ENCODE data around the gene IL34.
"Not testable (repeated sequence)": the region's sequence is repeated elsewhere in the genome, so short reads cannot be mapped to it uniquely, and the experiment has no call there.

The IL34 gene

GRCh38 chr16:70658921-70659320, 12.6 kb downstream of the IL34 start:
- no peak for DNase-seq (ENCODE audit: low read depth)

- no peak for DNase-seq (ENCODE audit: low read depth)
These were observed 13.2 kb downstream of the IL34 start for GRCh38 chr16:70659546-70659945.

GRCh38 chr16:70659953-70660671, 13.8 kb downstream of the IL34 start:
- DNase-seq (ENCODE audit: low read depth): no peak

DNA sequence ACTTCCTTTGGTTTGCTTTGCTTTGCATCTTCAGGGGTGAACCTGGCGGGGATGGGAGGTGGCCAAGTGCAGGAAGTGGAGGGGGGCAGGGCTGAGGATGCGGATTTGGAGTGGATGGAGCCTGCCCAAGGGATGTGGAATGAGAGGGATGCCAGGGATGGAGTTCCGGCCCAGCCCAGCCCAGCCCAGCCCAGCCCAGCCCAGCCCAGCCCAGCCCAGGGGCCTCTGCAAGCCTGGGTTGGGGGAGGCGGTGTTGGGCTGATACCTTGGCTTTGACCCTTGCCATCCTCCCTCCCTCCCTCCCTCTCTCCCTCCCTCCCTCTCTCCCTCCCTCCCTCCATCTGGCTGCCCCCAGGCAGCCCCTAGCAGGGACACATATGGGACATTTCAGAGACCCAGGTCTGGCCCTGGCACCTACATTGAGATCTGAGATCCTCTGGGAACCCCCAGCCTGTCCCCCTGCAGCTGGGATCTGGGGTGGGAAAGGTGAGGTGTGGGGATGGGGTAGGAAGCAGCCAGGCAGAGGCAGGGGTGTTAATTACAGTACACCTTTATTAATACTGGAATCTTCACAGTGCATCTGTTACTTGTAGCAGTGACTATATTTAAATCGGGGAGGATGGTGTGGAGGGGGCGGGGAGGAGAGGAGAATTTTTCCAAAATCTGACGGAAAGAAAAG, 14.5 kb downstream of the IL34 start:
- no peak for DNase-seq (ENCODE audit: low read depth)

DNA sequence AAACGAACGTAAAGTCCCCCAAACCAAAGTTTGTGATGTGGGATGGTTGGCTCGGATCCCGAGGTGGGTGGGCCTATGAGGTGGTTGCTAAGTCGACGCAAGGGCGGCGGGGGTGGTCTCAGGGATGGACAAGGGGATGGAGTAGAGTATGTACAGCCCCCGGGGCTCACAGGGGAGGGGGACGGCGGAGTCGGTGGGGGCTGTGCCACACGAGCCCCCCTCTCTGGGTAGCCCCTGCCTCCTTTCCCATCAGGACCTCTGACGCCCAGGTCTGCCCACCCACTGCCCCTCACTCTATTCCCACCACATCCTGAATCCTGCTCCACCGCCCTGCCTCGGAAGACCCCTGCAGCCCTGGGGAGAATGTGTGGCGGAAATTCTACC, 15.2 kb downstream of the IL34 start:
- no peak for DNase-seq (ENCODE audit: low read depth)

GRCh38 chr16:70661918-70662641, 15.7 kb downstream of the IL34 start:
- no peak for DNase-seq (ENCODE audit: low read depth)

- DNase-seq (ENCODE audit: low read depth): no peak
These were observed 16.7 kb downstream of the IL34 start for GRCh38 chr16:70662991-70663523.

DNA sequence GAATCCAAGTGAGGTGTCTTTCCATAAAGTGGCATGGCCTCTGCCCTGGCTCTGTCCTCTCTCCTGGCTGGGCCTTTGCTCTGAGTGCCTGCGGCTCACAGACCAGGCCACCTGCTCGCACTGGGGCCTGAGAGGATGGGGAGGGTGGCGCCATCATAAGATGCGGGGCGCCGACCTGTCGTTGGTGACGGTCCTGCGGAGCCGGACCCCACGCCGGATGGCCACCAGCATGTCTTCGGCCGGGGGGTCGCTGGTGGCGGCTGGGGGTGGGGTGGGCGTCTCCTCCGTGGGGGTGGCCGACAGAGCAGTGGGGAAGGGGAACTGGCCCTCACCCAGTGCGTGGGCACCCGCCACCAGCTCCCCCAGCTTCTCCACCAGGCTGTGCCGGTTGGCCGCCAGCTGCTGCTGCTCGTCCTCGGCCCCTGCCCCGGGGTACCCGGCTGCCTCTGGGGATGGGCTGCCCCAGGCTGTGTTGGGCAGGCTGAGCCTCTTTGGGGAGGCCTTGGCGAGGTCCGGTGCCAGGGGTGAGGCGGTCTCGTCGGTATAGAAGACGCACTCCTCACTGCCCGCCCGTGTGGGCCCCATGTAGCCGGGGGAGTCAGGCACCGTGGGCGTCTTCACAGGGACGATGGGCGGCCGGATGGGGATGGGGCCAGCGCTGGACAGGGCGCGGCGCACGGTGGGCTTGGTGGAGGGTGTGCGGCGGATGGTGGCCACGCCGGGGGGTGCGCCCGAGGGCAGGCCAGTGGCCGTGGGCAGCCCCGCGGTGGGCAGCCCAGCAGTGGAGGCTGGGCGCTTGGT, 17.4 kb downstream of the IL34 start:
- no peak for DNase-seq (ENCODE audit: low read depth)

GRCh38 chr16:70664325-70665112, 18.2 kb downstream of the IL34 start:
- no peak for DNase-seq (ENCODE audit: low read depth)

DNA sequence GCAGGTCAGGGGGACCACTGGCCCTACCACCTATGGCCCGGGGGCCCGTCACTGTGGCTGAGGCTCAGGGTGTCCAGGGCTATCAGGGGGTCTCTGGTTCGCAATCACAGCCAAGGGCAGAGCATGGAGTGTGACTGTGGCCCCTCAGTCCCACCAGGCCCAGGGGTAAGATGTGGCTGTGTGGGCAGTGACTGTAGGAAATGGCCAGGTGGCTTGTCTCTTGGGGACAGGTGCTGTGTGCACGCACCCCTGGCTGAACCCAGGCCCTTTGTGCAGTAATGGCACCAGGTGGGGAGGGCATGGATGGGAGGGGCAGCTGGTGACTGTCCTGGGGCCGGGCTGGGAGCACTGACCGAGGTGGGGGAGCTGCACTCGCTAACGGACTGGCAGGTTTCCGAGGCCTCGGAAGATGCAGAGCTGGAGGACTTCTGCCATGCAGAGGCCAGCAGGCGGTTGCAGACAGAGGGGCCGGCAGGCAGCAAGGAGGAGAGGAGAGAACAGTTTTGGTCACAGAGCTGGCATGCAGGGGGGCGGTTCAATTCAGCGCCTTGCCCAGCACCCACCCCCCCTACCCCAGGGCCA, 18.8 kb downstream of the IL34 start:
- DNase-seq (ENCODE audit: low read depth): no peak

DNA sequence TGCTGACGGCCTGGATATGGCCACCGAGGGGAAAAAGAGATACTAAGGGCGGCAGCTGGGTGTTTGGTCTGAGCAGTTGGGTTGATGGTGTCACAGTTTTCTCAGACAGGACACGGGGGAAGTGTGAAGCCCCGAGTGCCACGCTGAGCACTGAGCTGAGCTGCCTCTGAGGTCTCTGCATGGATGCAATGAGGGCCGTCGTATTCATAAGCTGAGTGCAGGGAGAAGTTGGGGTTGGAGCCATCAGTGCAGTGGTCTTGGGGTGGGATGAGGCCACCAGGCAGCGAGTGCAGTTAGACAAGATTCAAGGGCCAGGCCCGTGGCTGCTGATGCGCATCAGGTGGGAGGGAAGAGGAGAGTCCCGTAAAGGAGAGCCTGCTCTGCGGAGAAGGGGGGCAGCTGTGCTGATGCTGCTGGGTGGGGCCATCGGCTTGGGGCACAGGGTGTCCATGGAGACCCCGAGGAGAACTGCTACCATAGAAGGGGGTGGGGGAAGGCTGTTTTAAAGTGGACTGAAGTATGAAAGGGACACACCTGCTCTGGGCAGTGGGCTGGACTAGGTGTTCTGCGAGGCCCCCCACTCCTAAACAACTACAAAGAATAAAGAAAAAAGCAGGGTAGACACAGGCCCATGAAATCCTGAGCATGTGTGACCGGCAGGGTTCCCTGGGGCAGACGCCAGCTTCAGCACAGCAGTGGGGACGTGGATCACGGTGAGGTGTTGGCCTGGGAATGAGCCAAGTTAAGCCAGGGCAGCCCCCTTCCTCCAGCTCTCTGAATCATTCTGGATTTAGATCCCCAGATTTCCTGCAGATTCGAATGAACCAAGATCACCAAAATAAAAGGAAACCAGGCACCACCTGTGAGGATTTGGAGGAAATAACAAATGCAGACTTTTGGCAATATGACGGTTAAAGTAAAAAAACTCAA, 19.7 kb downstream of the IL34 start:
- no peak for DNase-seq (ENCODE audit: low read depth)

GRCh38 chr16:70670175-70670574, 23.8 kb downstream of the IL34 start:
- no peak for DNase-seq (ENCODE audit: low read depth)

GRCh38 chr16:70670938-70671337, 24.6 kb downstream of the IL34 start:
- DNase-seq (ENCODE audit: low read depth): not testable (repeated sequence)

- DNase-seq (ENCODE audit: low read depth): no peak
These were observed 28.1 kb downstream of the IL34 start for GRCh38 chr16:70674221-70675014.

DNA sequence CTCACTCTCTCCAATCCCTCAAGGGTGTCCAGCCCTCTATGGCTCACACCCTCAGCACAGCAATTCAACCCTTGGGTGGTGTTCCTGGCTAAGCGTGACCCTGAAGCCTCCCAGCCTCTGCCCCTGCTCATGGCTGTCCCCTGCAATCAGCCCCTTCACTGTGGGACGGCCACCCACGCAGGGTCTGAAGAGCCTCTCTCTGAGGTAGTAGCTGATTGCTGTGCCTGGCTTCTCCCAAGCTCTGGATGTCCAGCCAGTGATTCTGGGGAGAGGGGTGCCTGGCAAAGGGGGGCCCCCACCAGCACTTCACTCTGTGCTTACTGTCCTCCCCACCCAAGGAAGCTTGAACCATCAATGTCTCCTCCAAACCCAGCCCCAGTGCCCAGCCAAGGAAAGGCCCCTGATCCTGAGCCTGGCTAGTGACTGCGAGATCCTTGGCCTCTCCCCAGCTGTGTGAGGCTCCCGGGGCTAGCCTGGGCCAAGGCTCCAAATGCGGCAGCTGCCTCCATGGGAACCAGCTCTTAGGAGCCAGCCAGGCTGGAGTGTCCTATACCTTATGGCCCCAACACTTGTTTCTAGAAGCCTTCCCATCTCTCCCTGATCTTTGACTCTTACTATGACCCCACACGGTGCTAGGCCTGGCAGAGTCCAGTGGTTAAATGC, 29.6 kb downstream of the IL34 start:
- DNase-seq (ENCODE audit: low read depth): no peak

DNA sequence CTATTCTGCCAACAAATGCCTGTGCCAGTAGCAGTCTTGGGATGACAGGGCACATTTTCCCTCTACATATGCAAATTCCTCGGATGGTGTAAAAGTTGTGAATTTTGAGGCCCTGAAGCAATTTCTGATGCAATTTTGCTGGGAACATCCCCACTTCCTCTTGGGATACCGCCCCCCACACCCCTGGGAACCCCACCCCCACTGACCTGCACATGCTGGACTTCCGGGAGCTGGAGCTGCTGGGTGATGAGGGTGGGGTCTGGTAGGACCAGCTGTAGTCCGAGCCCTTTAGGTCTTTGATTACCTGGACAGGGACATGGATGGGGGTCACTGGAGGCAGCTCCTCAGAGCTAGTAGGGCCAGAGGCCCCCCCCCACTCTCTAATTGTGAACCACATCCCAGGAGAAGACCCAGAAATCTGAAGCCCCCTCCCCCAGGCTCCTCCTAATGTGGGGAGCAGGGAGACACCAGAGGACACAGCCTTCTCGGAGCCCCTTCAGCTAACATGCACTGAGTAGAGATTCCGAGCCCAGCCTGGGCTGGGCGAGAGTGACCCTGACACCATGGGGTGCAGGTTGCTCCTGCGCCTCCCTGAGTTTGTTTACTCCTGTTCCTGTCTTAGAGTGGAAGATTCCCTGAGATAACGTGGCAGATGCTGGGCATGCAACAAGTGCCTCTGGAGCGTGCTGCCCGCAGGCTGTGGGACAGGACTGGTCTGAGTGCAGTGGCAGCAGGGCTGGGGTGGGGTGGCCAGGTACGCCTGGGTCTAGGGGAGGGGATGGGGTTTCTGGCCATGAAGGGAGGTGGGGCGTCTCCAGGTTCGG, 30.5 kb downstream of the IL34 start:
- no peak for DNase-seq (ENCODE audit: low read depth)

DNA sequence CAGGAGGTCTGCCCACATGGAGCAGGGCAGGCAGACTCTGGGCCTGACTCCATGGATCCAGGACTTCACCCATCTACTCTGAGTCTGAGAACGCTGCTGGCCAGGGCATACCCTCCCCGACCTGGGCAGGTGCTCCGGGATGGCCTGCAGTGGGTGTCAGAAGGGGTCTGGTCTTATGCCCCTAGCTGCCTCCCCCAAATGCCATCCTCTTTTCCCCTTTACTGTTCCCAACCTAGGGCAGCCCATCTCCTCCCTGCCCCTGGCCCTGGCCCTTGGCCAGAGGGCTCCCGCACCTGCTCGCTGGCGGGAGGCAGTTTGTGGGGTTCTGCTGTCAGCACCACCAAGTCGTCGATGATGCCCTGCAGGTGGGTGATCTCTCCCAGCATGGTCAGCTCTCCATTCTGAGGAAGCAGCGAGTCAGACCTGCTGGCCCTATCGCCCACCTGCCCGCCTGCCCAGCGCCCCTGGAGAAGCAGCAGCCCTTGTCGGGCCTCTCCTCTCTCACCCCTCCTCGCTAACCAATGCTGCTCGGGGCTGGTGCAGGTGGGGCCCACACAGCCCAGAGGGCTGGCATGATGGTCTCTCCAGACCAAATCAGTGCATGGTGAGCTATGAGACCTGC, 31.3 kb downstream of the IL34 start:
- DNase-seq (ENCODE audit: low read depth): no peak

Measured in activated T-cell treated with anti-CD3 and anti-CD28 coated beads for 24 hours (primary cell).